ENCODE measurements around the gene FHOD3. TPM values are rescaled to one million over a fixed set of nuclear protein-coding genes. Genes with fewer than 3 reads are reported as not detected.

The FHOD3 gene
- total RNA-seq, 1 donor from 2014 or later = 5.9 TPM

DNA sequence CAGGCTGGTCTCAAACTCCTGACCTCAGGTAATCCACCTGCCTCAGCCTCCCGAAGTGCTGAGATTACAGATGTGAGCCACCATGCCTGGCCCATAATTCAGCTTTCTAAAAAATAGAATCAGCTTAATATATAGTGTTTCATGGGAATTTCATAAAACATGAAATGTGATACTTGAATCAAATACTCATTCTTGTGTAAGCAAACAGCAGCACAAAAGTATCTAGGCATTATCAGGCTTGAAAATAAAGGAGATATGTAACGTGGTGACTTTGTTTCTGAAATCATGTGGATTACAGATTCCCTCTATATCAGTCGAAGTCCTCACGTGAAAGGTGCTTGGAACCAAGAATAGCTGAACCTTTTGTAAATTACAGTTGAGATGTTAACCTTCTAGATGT, 229.1 kb downstream of the FHOD3 start:
- no peaks in the 10 kb centered on the region for H3K4me1 Mint-ChIP-seq (ENCODE audit: low read depth, unreplicated experiment)
- no peaks in the 10 kb centered on the region for H3K36me3 ChIP-seq (ENCODE audit: insufficient read depth, low read length)
- H3K27me3 Mint-ChIP-seq (ENCODE audit: low read depth, unreplicated experiment) = peaks cover 3% of the 10 kb centered on the region
- no peak overlapping the region for H3K4me2 ChIP-seq (ENCODE audit: low read length)
- no peaks in the 10 kb centered on the region for H4K20me1 ChIP-seq (ENCODE audit: insufficient read depth, low read length)
- no peaks in the 10 kb centered on the region for H3K9me3 ChIP-seq (ENCODE audit: insufficient read depth, low read depth, low read length)
- no peak for DNase-seq (ENCODE audit: low read depth)
- no peaks in the 10 kb centered on the region for H3K27me3 ChIP-seq (ENCODE audit: insufficient read depth, low read length)
- H2AFZ ChIP-seq (ENCODE audit: low read depth, low read length) = no peak overlapping the region
- H3K9ac ChIP-seq (ENCODE audit: low read length) = no peak overlapping the region
- no peak overlapping the region for H3K4me3 ChIP-seq (ENCODE audit: insufficient read depth, low read depth, low read length)
- no peaks in the 10 kb centered on the region for H3K4me1 ChIP-seq (ENCODE audit: insufficient read depth, low read length)
- FAIRE-seq = no peak
- H3K27ac ChIP-seq (ENCODE audit: low read depth, low read length) = no peak overlapping the region
- H3K27ac Mint-ChIP-seq (ENCODE audit: unreplicated experiment) = no peak overlapping the region
- H3K4me3 Mint-ChIP-seq (ENCODE audit: unreplicated experiment) = no peak overlapping the region
- H3K79me2 ChIP-seq (ENCODE audit: insufficient read depth, low read length) = no peaks in the 10 kb centered on the region
- H3K9me3 Mint-ChIP-seq (ENCODE audit: unreplicated experiment) = no peaks in the 10 kb centered on the region
- peaks cover 3% of the 10 kb centered on the region for H3K36me3 Mint-ChIP-seq (ENCODE audit: low read depth, unreplicated experiment)
- TF ChIP-seq EZH2 (IDR thresholded peaks at IDR 0.05; ENCODE audit: insufficient read depth, low read length) = no peak

DNA sequence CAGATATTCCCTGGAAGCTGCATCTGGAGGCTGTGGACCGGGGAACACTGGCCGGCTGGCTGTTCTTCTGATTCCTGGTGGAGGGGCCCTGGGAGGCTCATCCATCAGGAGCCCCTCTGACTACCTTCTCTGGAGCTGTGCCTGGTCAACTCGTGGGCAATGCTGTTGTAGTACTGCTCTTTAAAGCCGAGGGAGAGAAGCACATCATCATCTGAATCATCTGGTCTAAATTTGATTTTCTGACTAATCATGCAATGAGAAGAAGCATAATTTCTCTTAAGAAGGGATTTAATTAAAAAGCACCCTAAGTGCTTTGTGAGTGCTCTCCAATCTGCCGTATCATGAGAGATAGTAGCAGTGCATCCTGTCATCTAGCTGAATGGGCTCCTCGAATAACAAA, 229.5 kb downstream of the FHOD3 start:
- Histone ChIP-seq H3K27ac (ENCODE audit: low read depth, low read length) (no peak overlapping the region), H3K4me2 (ENCODE audit: low read length) (no peak overlapping the region), H3K9me3 (ENCODE audit: insufficient read depth, low read depth, low read length) (no peaks in the 10 kb centered on the region), H3K36me3 (ENCODE audit: insufficient read depth, low read length) (no peaks in the 10 kb centered on the region), H2AFZ (ENCODE audit: low read depth, low read length) (no peak overlapping the region), H3K4me1 (ENCODE audit: insufficient read depth, low read length) (no peaks in the 10 kb centered on the region), H3K79me2 (ENCODE audit: insufficient read depth, low read length) (no peaks in the 10 kb centered on the region), H4K20me1 (ENCODE audit: insufficient read depth, low read length) (no peaks in the 10 kb centered on the region), H3K9ac (ENCODE audit: low read length) (no peak overlapping the region), H3K27me3 (ENCODE audit: insufficient read depth, low read length) (no peaks in the 10 kb centered on the region), H3K4me3 (ENCODE audit: insufficient read depth, low read depth, low read length) (no peak overlapping the region)
- H3K27me3 Mint-ChIP-seq (ENCODE audit: low read depth, unreplicated experiment) = peaks cover 8% of the 10 kb centered on the region
- no peaks in the 10 kb centered on the region for H3K4me1 Mint-ChIP-seq (ENCODE audit: low read depth, unreplicated experiment)
- H3K36me3 Mint-ChIP-seq (ENCODE audit: low read depth, unreplicated experiment) = no peaks in the 10 kb centered on the region
- DNase-seq (ENCODE audit: low read depth) (no peak), FAIRE-seq (no peak)
- H3K9me3 Mint-ChIP-seq (ENCODE audit: unreplicated experiment) = no peaks in the 10 kb centered on the region
- TF ChIP-seq EZH2 (IDR thresholded peaks at IDR 0.05; ENCODE audit: insufficient read depth, low read length) = no peak
- TF ChIP-seq, protein P1, sequence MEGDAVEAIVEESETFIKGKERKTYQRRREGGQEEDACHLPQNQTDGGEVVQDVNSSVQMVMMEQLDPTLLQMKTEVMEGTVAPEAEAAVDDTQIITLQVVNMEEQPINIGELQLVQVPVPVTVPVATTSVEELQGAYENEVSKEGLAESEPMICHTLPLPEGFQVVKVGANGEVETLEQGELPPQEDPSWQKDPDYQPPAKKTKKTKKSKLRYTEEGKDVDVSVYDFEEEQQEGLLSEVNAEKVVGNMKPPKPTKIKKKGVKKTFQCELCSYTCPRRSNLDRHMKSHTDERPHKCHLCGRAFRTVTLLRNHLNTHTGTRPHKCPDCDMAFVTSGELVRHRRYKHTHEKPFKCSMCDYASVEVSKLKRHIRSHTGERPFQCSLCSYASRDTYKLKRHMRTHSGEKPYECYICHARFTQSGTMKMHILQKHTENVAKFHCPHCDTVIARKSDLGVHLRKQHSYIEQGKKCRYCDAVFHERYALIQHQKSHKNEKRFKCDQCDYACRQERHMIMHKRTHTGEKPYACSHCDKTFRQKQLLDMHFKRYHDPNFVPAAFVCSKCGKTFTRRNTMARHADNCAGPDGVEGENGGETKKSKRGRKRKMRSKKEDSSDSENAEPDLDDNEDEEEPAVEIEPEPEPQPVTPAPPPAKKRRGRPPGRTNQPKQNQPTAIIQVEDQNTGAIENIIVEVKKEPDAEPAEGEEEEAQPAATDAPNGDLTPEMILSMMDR (IDR thresholded peaks at IDR 0.05; ENCODE audit: insufficient read depth, low read depth, low read length) = no peak
- H3K27ac Mint-ChIP-seq (ENCODE audit: unreplicated experiment) = no peak overlapping the region
- no peak overlapping the region for H3K4me3 Mint-ChIP-seq (ENCODE audit: unreplicated experiment)

DNA sequence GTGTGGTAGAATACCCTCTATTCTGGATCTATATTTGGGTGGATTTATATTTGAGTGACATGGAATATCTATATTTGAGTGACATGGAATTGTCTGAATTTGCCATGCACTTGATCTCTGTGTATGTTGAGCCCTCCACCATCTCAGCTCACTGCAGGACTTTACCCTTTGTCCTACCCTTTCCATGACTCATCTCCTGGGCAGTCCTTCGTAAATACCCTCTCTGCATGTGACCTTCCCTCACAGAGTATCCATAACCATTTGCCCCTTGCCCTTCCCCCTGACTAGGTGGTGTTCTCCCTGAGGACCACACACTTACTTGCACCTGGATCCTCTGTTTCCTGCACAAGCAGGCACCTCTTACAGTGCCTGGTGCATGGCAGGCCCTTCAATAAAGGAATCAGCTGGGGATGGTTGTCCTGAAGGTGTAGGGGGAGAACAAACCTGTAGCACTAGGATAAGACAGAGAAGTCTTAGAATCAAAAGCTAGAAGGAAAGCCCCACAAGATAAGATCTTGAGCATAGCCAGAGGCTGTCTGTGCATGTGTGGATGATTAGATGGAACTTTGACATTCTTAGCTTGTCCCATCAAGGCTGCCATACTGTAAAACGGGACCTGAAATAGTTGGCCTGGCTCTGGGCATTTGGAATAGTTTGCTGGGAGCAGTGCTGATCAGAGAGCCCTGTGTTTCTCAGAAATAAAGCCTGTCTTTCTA, 230.4 kb downstream of the FHOD3 start:
- DNase-seq (ENCODE audit: low read depth) (no peak), FAIRE-seq (no peak)
- Histone ChIP-seq H3K4me1 (ENCODE audit: insufficient read depth, low read length) (no peaks in the 10 kb centered on the region), H2AFZ (ENCODE audit: low read depth, low read length) (no peak overlapping the region), H3K9ac (ENCODE audit: low read length) (no peak overlapping the region), H3K9me3 (ENCODE audit: insufficient read depth, low read depth, low read length) (no peaks in the 10 kb centered on the region), H3K4me3 (ENCODE audit: insufficient read depth, low read depth, low read length) (no peak overlapping the region), H3K36me3 (ENCODE audit: insufficient read depth, low read length) (no peaks in the 10 kb centered on the region), H4K20me1 (ENCODE audit: insufficient read depth, low read length) (no peaks in the 10 kb centered on the region), H3K79me2 (ENCODE audit: insufficient read depth, low read length) (no peaks in the 10 kb centered on the region), H3K27me3 (ENCODE audit: insufficient read depth, low read length) (no peaks in the 10 kb centered on the region), H3K27ac (ENCODE audit: low read depth, low read length) (no peak overlapping the region), H3K4me2 (ENCODE audit: low read length) (no peak overlapping the region)
- no peak overlapping the region for H3K4me3 Mint-ChIP-seq (ENCODE audit: unreplicated experiment)
- TF ChIP-seq, protein P1 (IDR thresholded peaks at IDR 0.05; ENCODE audit: insufficient read depth, low read depth, low read length) = no peak
- TF ChIP-seq EZH2 (IDR thresholded peaks at IDR 0.05; ENCODE audit: insufficient read depth, low read length) = no peak
- no peak overlapping the region for H3K27ac Mint-ChIP-seq (ENCODE audit: unreplicated experiment)
- H3K4me1 Mint-ChIP-seq (ENCODE audit: low read depth, unreplicated experiment) = no peaks in the 10 kb centered on the region
- H3K9me3 Mint-ChIP-seq (ENCODE audit: unreplicated experiment) = no peaks in the 10 kb centered on the region
- peaks cover 10% of the 10 kb centered on the region for H3K27me3 Mint-ChIP-seq (ENCODE audit: low read depth, unreplicated experiment)
- H3K36me3 Mint-ChIP-seq (ENCODE audit: low read depth, unreplicated experiment) = peaks cover 2% of the 10 kb centered on the region
